ENCODE measurements around the gene TMEM121. TPM values are rescaled to one million over a fixed set of nuclear protein-coding genes. Genes with fewer than 3 reads are reported as not detected.

Gene TMEM121
- total RNA-seq, 1 experiment from 2014 or later, result 33.6 TPM

GRCh38 chr14:105495990-105496830 lies 30.2 kb upstream of the TMEM121 start:
- Histone ChIP-seq H3K79me2 (ENCODE audit: low read length) (peaks cover 13% of the 10 kb centered on the region), H3K9me2 (replicated peaks; ENCODE audit: low read length) (no peaks in the 10 kb centered on the region), H3F3A (ENCODE audit: low read length, unreplicated experiment) (no peaks in the 10 kb centered on the region), H3K36me3 (ENCODE audit: low read depth, low read length) (no peaks in the 10 kb centered on the region), H3K9ac (ENCODE audit: low read length) (no peak overlapping the region), H4K20me1 (ENCODE audit: low read length) (peaks cover 11% of the 10 kb centered on the region), H3K27me3 (ENCODE audit: low read length) (no peaks in the 10 kb centered on the region), H2AFZ (ENCODE audit: low read length) (no peak overlapping the region), H3K9me3 (ENCODE audit: low read length) (no peaks in the 10 kb centered on the region), H3K4me1 (ENCODE audit: insufficient read depth, low read length) (peaks cover 5% of the 10 kb centered on the region; the same call in 1 of the 2 replicates), H3K4me3 (ENCODE audit: low read length) (no peak overlapping the region), H3K27ac (ENCODE audit: low read length) (no peak overlapping the region), H3K4me2 (ENCODE audit: low read length) (no peak overlapping the region)
- intact Hi-C loops (cut with micrococcal nuclease), result no loop called here
- TF ChIP-seq EZH2phosphoT487 (IDR thresholded peaks at IDR 0.05; ENCODE audit: borderline replicate concordance, low read length) (no peak), EZH2 (IDR thresholded peaks at IDR 0.05; ENCODE audit: low read length, unreplicated experiment) (no peak), CTCF (conservative IDR thresholded peaks at IDR 0.05; ENCODE audit: low read depth, low read length) (no peak)
- BruUV-seq (replicated peaks), result no TSS peak
- no peak for ATAC-seq
- ChIA-PET POLR2A (ENCODE audit: unreplicated experiment) (no interaction called here), CTCF (no interaction called here)
- DNase-seq, result no peak

- POLR2A ChIA-PET (ENCODE audit: unreplicated experiment), result no interaction called here
- intact Hi-C loops (cut with micrococcal nuclease), result no loop called here
These were observed 29.4 kb upstream of the TMEM121 start for GRCh38 chr14:105496831-105497591.

More at GRCh38 chr14:105496831-105497591, 29.4 kb upstream of the TMEM121 start:
- no peak overlapping the region for H3K9ac ChIP-seq (ENCODE audit: low read length)
- CTCF ChIA-PET, result no interaction called here
- H3K27me3 ChIP-seq (ENCODE audit: low read length), result no peaks in the 10 kb centered on the region
- H2AFZ ChIP-seq (ENCODE audit: low read length), result no peak overlapping the region
- no peak overlapping the region for H3K27ac ChIP-seq (ENCODE audit: low read length)
- H3K9me2 ChIP-seq (replicated peaks; ENCODE audit: low read length), result no peaks in the 10 kb centered on the region
- H3K36me3 ChIP-seq (ENCODE audit: low read depth, low read length), result no peaks in the 10 kb centered on the region
- peaks cover 8% of the 10 kb centered on the region for H4K20me1 ChIP-seq (ENCODE audit: low read length)
- H3K4me3 ChIP-seq (ENCODE audit: low read length), result no peak overlapping the region
- no TSS peak for BruUV-seq (replicated peaks)
- no peaks in the 10 kb centered on the region for H3F3A ChIP-seq (ENCODE audit: low read length, unreplicated experiment)
- H3K4me1 ChIP-seq (ENCODE audit: insufficient read depth, low read length), result peaks cover 2% of the 10 kb centered on the region; the same call in 1 of the 2 replicates
- no peak overlapping the region for H3K4me2 ChIP-seq (ENCODE audit: low read length)
- H3K9me3 ChIP-seq (ENCODE audit: low read length), result no peaks in the 10 kb centered on the region
- peaks cover 9% of the 10 kb centered on the region for H3K79me2 ChIP-seq (ENCODE audit: low read length)
- DNase-seq (no peak), ATAC-seq (no peak)
- TF ChIP-seq EZH2phosphoT487 (IDR thresholded peaks at IDR 0.05; ENCODE audit: borderline replicate concordance, low read length), result no peak
- no peak for TF ChIP-seq EZH2 (IDR thresholded peaks at IDR 0.05; ENCODE audit: low read length, unreplicated experiment)
- TF ChIP-seq CTCF (conservative IDR thresholded peaks at IDR 0.05; ENCODE audit: low read depth, low read length), result no peak

All from PC-3 (cell line).